Measurements from ENCODE around the gene SLC2A5. TPM values are rescaled to one million over a fixed set of nuclear protein-coding genes. Genes with fewer than 3 reads are reported as not detected.

SLC2A5 gene
- total and polyA plus RNA-seq, 8 donors, result 0.19 to 6.4 (median 2.7) TPM; not detected in 3

GRCh38 chr1:9020305-9020704 lies 49.1 kb downstream of the SLC2A5 start:
- intact Hi-C loops (cut with DNase I; ENCODE audit: low total_unique reads), result no loop called here
- DNase-seq, result no peak
- Histone ChIP-seq H3K27me3 (no peaks in the 10 kb centered on the region), H3K27ac (no peak overlapping the region), H3K36me3 (no peaks in the 10 kb centered on the region), H3K4me1 (no peaks in the 10 kb centered on the region), H3K4me3 (no peak overlapping the region), H3K9me3 (no peaks in the 10 kb centered on the region)
- TF ChIP-seq CTCF (IDR thresholded peaks at IDR 0.05) (no peak), POLR2AphosphoS5 (IDR thresholded peaks at IDR 0.05) (no peak), EP300 (IDR thresholded peaks at IDR 0.05) (no peak), POLR2A (IDR thresholded peaks at IDR 0.05) (no peak)
- 63 to 71% (median 65%) methylated on average over 6 of the region's 6 CpGs for WGBS, 5 donors

GRCh38 chr1:9019896-9020295 lies 49.5 kb downstream of the SLC2A5 start:
- TF ChIP-seq POLR2A (IDR thresholded peaks at IDR 0.05), result no peak
- no peak for TF ChIP-seq CTCF (IDR thresholded peaks at IDR 0.05)
- no peak for TF ChIP-seq EP300 (IDR thresholded peaks at IDR 0.05)
- no peak for TF ChIP-seq POLR2AphosphoS5 (IDR thresholded peaks at IDR 0.05)
- WGBS, 5 donors, result 23 to 56% (median 49%) methylated on average over 4 of the region's 4 CpGs
- intact Hi-C loops (cut with DNase I; ENCODE audit: low total_unique reads), result no loop called here
- no peaks in the 10 kb centered on the region for H3K9me3 ChIP-seq
- no peak overlapping the region for H3K4me3 ChIP-seq
- no peak for DNase-seq
- H3K27ac ChIP-seq, result no peak overlapping the region
- no peaks in the 10 kb centered on the region for H3K36me3 ChIP-seq
- H3K27me3 ChIP-seq, result no peaks in the 10 kb centered on the region
- H3K4me1 ChIP-seq, result no peaks in the 10 kb centered on the region

- TF ChIP-seq CTCF (IDR thresholded peaks at IDR 0.05), result no peak
- Histone ChIP-seq H3K27me3 (no peaks in the 10 kb centered on the region), H3K27ac (no peak overlapping the region), H3K4me1 (no peaks in the 10 kb centered on the region), H3K9me3 (no peaks in the 10 kb centered on the region), H3K36me3 (no peaks in the 10 kb centered on the region), H3K4me3 (no peak overlapping the region)
- 49 to 61% (median 60%) methylated on average over 11 to 13 of the region's 13 CpGs for WGBS, 5 donors
- peak in 1 of 2 donors; percentile 67 for DNase-seq
- intact Hi-C loops (cut with DNase I; ENCODE audit: low total_unique reads), result no loop called here
Observed at GRCh38 chr1:9018333-9018732, 51.1 kb downstream of the SLC2A5 start.

GRCh38 chr1:9016455-9016854 lies 53.0 kb downstream of the SLC2A5 start:
- H3K27me3 ChIP-seq, result no peaks in the 10 kb centered on the region
- WGBS, 5 donors, result 75 to 98% (median 83%) methylated on average over 5 of the region's 5 CpGs
- no peaks in the 10 kb centered on the region for H3K4me1 ChIP-seq
- no peak overlapping the region for H3K4me3 ChIP-seq
- H3K36me3 ChIP-seq, result no peaks in the 10 kb centered on the region
- intact Hi-C loops (cut with DNase I; ENCODE audit: low total_unique reads), result no loop called here
- DNase-seq, result no peak
- no peak for TF ChIP-seq POLR2A (IDR thresholded peaks at IDR 0.05)
- no peak for TF ChIP-seq CTCF (IDR thresholded peaks at IDR 0.05)
- TF ChIP-seq POLR2AphosphoS5 (IDR thresholded peaks at IDR 0.05), result no peak
- TF ChIP-seq EP300 (IDR thresholded peaks at IDR 0.05), result no peak
- H3K27ac ChIP-seq, result no peak overlapping the region
- no peaks in the 10 kb centered on the region for H3K9me3 ChIP-seq
